GM19372 (cell line): ENCODE results near the gene LIME1.

Experiments used
- ATAC-seq: cut with Tn5 transposase; IDR thresholded peaks from one replicate; pipeline ENCODE4 v1.9.1; 2021; ENCODE audit warnings: mild to moderate bottlenecking, low read depth, moderate library complexity; ENCODE audit not compliant: unreplicated experiment

The LIME1 gene

DNA sequence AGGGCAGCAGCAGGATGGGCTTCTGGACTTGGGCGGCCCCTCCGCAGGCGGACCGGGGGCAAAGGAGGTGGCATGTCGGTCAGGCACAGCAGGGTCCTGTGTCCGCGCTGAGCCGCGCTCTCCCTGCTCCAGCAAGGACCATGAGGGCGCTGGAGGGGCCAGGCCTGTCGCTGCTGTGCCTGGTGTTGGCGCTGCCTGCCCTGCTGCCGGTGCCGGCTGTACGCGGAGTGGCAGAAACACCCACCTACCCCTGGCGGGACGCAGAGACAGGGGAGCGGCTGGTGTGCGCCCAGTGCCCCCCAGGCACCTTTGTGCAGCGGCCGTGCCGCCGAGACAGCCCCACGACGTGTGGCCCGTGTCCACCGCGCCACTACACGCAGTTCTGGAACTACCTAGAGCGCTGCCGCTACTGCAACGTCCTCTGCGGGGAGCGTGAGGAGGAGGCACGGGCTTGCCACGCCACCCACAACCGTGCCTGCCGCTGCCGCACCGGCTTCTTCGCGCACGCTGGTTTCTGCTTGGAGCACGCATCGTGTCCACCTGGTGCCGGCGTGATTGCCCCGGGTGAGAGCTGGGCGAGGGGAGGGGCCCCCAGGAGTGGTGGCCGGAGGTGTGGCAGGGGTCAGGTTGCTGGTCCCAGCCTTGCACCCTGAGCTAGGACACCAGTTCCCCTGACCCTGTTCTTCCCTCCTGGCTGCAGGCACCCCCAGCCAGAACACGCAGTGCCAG lies 39.7 kb upstream of the LIME1 start, which contains the start of gene TNFRSF6B:
TNFRSF6B (plus strand) TSS at position 25 of the 729 bp plus-strand sequence; CDS start at position 141, 116 bp downstream.
- no peak for ATAC-seq

DNA sequence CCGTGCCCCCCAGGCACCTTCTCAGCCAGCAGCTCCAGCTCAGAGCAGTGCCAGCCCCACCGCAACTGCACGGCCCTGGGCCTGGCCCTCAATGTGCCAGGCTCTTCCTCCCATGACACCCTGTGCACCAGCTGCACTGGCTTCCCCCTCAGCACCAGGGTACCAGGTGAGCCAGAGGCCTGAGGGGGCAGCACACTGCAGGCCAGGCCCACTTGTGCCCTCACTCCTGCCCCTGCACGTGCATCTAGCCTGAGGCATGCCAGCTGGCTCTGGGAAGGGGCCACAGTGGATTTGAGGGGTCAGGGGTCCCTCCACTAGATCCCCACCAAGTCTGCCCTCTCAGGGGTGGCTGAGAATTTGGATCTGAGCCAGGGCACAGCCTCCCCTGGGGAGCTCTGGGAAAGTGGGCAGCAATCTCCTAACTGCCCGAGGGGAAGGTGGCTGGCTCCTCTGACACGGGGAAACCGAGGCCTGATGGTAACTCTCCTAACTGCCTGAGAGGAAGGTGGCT lies 39.1 kb upstream of the LIME1 start:
- ATAC-seq = no peak

DNA sequence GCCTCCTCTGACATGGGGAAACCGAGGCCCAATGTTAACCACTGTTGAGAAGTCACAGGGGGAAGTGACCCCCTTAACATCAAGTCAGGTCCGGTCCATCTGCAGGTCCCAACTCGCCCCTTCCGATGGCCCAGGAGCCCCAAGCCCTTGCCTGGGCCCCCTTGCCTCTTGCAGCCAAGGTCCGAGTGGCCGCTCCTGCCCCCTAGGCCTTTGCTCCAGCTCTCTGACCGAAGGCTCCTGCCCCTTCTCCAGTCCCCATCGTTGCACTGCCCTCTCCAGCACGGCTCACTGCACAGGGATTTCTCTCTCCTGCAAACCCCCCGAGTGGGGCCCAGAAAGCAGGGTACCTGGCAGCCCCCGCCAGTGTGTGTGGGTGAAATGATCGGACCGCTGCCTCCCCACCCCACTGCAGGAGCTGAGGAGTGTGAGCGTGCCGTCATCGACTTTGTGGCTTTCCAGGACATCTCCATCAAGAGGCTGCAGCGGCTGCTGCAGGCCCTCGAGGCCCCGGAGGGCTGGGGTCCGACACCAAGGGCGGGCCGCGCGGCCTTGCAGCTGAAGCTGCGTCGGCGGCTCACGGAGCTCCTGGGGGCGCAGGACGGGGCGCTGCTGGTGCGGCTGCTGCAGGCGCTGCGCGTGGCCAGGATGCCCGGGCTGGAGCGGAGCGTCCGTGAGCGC lies 38.5 kb upstream of the LIME1 start:
- no peak for ATAC-seq

DNA sequence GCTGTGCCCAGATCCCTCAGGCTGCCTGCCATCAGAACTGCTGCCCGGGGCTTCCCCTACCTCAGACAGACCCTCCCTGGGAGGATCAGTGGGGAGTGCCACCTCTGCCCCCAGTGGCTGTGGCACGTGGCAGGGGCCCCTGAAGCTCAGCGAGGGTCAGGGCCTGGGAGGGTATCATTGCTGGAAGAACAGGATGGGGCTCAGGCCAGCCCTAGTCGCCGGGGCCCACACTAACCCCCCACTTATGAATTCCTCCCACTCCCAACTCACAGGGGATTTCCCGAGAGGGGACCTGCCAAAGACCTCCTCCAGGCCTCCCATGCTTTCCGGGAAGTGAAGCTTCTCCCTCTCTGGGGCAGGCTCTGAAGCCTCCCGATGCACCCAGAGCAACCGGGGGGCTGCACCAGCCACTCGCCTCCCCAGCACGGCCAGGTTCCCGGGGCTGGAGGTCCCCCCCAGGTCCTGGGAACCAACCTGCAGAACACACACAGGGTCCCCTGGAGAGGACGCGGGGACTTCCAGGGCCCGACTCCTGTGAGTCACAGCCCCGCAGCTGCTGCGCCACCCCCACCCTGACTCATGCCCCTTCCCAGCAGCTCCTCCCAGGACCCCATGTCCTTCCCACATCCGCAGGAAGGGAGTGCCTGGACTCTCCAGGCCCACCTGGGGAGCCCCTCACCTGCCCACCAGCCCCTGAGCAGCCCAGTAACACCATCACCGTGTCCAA lies 37.6 kb upstream of the LIME1 start:
- ATAC-seq = no peak

DNA sequence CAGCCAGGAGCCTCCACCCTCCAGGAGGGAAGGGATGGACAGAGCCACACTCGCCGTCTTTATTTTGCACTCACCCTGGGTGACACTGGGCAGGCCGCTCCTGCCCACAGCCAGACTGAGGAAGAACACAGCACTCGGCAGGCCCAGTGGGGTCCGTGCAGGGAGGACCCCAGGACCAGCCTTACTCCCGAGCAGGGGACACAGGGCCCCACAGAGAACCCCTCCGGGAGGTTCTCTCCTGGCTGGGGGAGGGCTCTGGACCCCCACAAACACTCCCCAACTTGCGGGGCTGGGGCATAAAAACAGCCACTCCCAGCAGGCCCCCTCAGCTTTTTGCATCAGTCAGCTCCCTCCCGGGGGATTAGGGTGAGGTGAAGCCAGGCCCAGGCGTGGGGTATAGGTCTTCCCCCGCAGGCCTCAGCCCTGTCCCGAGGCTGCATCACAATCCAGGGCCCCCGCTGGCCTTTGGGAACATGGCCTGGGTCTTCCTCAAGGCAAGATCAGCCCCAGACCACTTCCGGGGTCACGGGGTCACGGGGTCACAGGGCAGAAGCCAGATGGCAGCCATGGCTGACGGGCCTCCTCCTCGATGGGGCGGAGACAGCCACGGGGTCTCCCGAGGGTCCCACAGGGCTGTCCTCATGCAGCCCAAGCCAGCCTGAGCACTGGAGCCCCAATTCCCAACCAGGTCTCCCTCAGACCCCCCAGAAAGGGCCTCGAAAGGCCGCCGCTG lies 36.8 kb upstream of the LIME1 start:
- no peak for ATAC-seq

DNA sequence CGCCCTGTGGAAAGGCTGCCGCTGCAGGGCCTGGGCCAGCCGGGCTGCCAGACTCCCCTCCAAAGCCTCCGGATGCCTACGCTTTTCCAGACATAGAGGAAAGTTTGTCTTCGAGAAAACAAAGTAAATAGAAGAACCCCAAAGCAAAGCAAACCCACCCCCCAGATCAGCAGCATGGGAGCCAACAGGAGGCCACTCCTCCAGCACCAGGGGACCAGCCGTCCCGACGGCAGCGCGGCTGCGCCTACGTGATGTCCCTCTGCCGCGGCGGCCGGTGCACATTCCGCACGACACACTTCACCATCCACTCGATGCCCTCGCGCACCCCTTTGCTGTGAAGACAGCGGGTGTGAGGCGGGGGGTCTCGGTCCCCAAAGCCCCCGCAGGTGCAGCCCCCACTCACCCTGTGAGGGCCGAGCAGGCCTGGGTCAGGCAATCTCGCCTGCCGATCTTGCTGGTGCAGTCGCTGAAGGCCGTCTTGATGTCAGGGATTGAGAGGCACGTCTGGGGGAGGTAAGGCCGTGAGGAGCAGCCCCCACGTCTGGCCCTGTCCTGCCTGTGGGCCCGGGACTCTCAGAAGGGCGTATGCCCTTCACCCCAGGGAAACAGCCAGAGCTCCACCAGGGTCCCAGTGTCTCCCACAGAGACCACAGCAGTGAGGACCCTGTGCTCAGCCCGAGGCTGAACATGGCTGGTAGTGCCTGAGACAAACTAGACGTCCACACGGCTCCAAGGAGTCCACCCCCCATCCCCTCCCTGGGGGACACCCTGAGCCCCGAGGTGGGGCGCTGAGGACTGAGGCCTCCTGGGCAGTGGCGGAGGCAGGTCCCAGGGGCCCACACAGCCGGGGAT lies 36.0 kb upstream of the LIME1 start:
- no peak for ATAC-seq

DNA sequence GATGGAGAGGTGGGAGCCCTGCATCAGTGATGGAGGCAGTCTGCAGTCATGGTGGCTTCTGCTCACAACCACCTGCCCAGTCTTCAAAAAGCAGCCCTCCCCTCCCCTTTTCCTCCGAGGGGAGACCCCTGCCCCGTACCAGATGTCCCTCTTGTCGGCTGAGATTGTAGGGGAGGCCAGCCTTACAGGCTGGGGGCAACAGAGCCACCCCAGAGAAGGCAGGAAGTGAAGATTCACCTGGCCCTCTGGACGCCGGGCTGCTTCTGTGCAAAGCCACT lies 35.5 kb upstream of the LIME1 start:
- no peak for ATAC-seq

DNA sequence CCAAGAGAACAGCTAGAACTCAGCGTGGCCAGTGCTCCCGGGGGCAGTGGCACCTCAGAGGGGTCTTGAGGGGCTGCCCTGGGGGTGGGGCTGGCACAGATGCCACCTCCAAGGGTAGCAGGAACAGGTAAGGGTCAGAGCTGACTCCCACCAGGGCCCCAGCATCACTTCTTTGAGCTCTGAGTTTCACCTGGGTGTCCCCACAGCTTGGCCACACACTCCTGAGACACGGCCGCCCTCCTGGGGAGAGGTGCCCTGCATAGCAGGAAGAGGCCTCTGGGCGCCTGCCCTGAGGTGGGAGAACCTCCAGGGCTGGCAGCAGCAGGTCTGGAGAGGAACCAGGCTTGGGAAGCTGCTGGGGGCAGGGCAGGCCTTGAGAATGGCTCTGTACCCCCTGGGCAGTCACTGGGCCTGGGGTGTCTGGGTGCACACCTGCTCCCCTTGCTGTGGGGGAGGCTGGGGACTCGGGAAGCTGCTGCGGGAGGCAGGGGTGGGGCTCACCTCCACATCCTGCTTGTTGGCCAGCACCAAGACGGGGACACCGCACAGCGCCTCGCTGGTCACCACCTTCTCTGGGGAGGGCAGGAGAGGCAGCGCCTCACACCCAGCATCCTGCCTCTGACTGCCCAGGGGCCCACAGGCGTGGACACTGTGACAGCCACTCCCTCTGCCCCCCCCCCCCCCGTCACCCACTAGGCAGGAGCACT lies 35.0 kb upstream of the LIME1 start:
- no peak for ATAC-seq

DNA sequence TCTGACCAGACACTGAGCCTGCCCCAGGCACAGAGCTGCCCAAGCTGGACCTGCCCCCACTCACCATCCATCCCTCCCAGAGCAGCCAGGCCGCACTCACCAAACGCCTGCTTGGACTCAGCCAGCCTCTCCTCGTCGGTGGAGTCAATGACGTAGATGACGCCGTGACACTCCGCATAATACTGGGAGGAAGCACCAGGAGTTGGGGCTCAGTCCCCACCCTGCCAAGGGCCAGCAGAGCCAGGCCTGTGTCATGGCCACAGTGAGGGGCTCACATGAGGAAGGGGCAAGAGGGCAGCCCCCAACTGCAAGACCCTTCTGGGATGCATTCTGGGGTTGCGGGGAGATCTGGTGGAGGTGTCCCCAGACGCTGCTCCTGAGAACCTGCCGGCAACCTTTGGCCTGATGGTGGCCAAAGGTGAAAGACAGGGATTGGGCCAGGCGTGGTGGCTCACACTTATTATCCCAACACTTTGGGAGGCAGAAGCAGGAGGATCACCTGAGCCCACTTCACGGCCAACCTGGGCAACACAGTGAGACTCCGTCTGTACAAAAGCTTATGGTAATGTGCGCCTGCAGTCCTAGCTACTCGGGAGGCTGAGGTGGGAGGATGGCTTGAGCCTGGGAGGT lies 34.3 kb upstream of the LIME1 start:
- no peak for ATAC-seq

DNA sequence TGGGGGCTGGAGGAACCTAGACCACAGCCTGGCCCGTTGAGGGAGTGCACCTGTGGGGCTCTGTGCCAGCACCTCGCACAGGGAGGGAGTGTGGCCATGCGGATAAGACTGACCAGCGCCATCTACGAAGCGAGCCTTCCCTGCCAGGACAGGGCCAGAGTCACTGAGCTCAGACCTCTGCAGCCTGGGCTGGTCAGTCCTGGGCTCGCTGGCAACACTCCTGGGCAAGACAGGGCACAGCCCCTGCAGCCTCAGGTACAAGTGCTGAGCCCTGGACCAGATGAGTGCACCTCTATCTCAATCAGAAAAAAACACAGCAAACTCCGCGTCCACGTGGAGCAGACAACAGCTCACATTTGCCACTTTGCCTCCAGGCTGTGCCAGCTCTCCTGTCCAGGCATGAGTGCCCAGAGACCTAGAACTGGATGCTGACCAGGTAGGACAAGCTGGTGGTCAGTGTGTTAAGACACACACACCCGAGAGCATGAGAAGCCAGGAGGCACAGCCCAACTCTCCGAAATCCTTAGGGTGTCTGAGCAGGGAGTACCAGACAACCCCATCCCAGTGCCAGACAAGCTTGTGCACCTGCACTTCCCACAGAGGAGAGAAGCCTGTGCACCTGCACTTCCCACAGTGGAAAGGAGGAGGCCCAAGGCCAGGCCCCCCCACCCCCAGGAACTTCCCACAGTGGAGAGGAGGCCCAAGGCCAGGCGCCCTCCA lies 33.6 kb upstream of the LIME1 start:
- ATAC-seq = no peak

DNA sequence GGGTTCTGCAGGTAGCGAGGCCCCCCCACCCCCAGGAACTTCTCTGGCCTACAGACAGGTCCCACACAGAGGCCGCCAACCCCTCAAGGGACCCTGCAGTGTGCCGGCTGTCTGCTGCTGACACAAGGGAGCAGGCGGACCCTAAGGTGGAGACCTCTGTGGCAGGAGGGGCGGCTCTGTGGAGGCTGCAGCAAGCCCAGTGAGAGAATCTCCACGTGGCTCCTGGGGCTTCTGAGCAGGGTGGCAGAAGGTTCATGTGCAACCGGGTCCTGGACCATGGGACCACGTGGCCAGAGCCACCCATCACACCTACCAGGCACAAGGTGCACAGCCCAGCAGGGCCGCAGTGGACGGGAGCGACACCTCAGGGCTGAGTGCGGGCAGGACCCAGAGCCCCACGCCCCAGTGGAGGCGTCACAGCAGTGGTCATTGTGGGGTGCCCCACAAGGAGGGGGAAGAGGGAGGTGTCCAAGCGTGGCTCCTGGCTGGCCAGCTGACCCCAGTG lies 32.9 kb upstream of the LIME1 start:
- ATAC-seq = no peak

DNA sequence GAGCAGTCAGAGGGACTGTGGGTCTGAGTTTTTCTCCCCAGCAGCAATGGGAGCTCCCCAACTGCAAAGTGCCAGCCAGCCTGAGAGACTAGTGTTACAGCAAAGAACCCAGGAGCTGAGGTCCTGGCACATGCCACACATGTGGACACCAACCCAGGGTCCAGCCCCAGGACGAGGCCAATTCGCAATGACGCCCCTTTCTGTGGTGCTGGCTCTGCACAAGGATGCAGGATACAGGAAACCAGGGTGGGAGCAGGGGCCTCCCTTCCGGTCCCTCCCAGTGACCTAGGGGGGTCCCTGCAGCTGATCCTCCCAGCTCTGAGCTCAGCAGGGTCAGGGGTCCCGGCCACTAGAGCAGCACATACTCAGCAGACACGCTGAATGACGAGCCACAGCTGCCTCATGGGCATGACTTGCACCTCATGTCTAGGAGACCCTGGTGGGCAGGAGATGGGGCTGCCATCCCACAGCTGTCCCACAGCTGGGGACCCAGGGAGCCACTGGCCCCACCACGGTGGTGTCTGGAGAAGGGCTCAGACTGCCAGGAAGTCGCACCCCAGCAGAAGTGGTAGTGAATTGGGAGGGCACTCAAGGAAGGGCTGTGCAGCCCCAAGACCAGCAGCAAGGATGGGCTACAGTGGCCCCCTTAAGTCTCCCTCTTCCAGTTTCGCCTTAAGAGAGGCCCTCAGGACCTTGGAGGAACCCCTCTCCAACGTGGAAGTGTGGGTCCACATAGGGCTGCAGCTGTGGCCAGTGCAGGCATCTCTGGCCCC lies 32.3 kb upstream of the LIME1 start:
- ATAC-seq = no peak

DNA sequence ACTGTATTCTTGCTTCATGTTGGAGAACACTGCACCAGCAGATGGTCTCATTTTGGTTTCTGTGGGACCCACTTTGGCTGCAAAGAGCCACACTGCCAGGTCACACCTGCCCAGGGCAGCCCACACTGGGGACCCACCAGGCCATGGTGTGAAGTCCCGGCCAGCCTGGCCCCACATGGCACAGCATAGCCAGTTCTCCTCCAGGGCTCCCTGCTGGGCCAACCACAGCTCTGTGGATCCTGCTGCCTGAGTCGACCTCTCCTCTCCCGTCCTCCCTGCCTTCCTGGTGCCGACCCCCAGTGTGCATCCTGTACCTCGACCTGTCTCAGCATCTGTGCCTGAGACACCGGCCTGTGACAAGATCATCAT lies 31.7 kb upstream of the LIME1 start:
- ATAC-seq = no peak

DNA sequence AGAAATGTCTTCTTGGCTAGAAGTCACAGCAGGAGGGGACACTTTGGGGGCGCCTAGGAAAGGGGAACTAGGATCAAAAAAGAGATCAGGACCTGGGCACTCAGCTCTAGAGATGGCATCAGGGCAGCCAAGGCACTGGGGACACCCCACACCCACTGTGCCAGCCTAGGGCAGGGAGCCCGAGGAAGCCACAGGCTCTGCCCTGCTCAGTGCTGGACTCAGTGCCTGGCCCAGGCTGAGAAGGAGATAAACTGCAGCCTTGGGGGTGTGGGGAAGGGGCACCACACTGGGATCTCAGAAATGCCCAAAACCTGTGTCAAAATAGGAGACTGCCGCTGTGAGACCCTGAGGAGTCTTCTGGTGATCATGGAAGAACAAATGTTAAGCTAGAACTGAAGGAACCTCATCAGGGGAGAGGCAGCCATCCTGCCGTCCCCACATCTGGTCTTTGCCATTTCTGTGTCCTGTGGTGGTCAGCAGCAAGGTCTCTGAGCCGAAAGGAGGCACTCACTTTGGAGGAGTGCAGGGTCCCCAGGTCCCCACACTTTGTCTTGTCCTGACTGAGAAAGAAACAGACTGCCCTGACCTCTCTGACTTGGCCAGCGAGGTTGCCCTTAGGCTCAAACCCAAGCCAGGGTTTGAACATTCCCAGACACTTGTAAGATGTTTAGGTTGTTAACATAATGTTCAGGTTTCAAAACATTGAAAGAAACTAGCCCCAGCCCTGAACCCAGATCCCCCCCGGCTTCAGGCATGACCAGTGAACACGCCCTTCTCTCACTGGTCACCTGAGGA lies 31.0 kb upstream of the LIME1 start:
- no peak for ATAC-seq

DNA sequence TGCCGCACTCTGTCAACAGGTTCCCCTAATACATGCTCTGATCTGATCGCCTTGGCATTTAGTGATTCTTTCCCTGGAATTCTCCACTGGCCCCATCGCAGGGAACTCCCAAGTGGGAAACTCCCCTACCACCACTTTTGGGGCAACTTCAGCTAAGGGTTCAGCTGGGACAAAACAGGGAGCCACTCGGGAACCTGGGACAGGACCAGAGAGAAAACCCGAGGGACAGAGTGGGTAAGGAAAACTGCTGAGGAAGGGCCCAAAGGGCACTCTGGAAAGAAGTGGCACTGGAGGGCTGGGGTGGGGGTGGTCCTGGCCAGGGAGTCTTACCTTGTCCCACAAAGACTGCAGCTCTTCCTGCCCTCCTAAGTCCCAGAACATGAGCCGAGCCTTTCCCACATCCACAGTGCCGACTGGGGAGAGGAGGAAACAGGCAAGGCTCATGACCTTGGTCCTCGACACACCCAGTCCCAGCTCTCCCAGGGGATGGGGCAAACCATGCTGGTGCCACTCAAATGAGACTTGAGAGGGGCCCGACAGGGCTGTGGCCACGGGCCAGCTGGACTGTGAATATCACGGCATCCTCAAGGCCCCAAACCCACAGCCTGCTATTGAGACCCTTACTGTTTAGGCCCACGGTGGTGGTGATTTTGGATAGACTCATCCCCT lies 30.3 kb upstream of the LIME1 start:
- no peak for ATAC-seq
